ENCODE results near the gene SLC25A21.

DNA sequence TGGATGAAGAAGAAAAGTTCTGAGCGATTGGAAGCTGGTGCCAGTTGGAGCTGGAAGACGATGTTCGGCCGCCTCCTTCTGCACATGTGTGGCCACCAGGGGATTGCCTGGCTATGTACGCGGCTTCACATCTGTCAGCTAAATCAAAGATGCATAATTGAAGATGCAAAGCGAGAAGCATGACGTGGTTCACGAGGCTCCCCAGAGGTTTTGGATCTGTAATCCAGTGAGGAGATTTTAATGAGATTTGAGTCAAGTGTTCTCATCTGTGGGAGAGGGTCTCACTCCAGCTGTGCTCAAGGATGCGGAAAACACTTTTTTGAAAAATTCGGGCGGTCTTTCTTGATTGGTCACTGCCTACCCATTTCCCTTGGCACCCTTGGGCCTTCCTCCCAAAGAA lies 416.2 kb downstream of the SLC25A21 start:
- TF ChIP-seq, protein P1, sequence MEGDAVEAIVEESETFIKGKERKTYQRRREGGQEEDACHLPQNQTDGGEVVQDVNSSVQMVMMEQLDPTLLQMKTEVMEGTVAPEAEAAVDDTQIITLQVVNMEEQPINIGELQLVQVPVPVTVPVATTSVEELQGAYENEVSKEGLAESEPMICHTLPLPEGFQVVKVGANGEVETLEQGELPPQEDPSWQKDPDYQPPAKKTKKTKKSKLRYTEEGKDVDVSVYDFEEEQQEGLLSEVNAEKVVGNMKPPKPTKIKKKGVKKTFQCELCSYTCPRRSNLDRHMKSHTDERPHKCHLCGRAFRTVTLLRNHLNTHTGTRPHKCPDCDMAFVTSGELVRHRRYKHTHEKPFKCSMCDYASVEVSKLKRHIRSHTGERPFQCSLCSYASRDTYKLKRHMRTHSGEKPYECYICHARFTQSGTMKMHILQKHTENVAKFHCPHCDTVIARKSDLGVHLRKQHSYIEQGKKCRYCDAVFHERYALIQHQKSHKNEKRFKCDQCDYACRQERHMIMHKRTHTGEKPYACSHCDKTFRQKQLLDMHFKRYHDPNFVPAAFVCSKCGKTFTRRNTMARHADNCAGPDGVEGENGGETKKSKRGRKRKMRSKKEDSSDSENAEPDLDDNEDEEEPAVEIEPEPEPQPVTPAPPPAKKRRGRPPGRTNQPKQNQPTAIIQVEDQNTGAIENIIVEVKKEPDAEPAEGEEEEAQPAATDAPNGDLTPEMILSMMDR (IDR thresholded peaks at IDR 0.05) = no peak
- no peak for TF ChIP-seq POLR2A (IDR thresholded peaks at IDR 0.05)
- TF ChIP-seq POLR2AphosphoS5 (IDR thresholded peaks at IDR 0.05) = no peak
- TF ChIP-seq EP300 (IDR thresholded peaks at IDR 0.05; ENCODE audit: low read depth) = no peak
